Head of caudate nucleus (tissue), 42 donors: ENCODE results near the gene SSX7.
"Not testable (repeated sequence)": the region's sequence is repeated elsewhere in the genome, so short reads cannot be mapped to it uniquely, and the experiment has no call there.

Experiments
- DNase-seq, 42 donors: peaks; one replicate each; pipeline versions ENCODE4 v3.0.0 to v3.0.0-alpha.2; 2020 to 2021; ENCODE audit warnings: mixed read lengths in 7 of 42
- intact Hi-C: fragments of 100-400 bp; cut with DNase I; formaldehyde crosslinking; loops from one replicate; pipeline ENCODE4 v1.15.0; 2022

Gene SSX7

GRCh38 chrX:52654800-52655199 is at the start of gene SSX7:
Gene SSX7, minus strand, starts transcription at chrX:52654900. Its CDS starts 1,428 bp downstream, at chrX:52653472.
- DNase-seq, intact Hi-C loops: not testable (repeated sequence)

- DNase-seq, intact Hi-C loops: not testable (repeated sequence)
Measured at GRCh38 chrX:52692034-52692433, 37.3 kb upstream of the SSX7 start.

GRCh38 chrX:52662218-52662617 is 7.5 kb upstream of the SSX7 start:
- intact Hi-C loops, DNase-seq: not testable (repeated sequence)

- intact Hi-C loops, DNase-seq: not testable (repeated sequence)
Measured at GRCh38 chrX:52655475-52655874, 775 bp upstream of the SSX7 start.

- intact Hi-C loops, DNase-seq: not testable (repeated sequence)
Measured at GRCh38 chrX:52650676-52651075, 4.0 kb downstream of the SSX7 start.

GRCh38 chrX:52648956-52649355 is 5.7 kb downstream of the SSX7 start:
- intact Hi-C loops, DNase-seq: not testable (repeated sequence)

- intact Hi-C loops, DNase-seq: not testable (repeated sequence)
Measured at GRCh38 chrX:52628483-52628882, 26.2 kb downstream of the SSX7 start.

- intact Hi-C loops, DNase-seq: not testable (repeated sequence)
Measured at GRCh38 chrX:52620661-52621060, 34.0 kb downstream of the SSX7 start.

- DNase-seq, result no peak
- intact Hi-C loops, result no loop called here
Measured at GRCh38 chrX:52608961-52609360, 45.7 kb downstream of the SSX7 start.

- intact Hi-C loops, DNase-seq: not testable (repeated sequence)
Measured at GRCh38 chrX:52603151-52603550, 51.5 kb downstream of the SSX7 start.

GRCh38 chrX:52598886-52599285 is 55.8 kb downstream of the SSX7 start:
- no peak for DNase-seq
- intact Hi-C loops, result no loop called here

- no peak for DNase-seq
- intact Hi-C loops, result no loop called here
Measured at GRCh38 chrX:52594658-52595057, 60.0 kb downstream of the SSX7 start.
